ENCODE data around the gene RGCC.

RGCC gene

GRCh38 chr13:41454170-41454569 lies 3.2 kb upstream of the RGCC start:
- no peaks in the 10 kb centered on the region for H3K9me3 ChIP-seq (ENCODE audit: control insufficient read depth, insufficient read depth, low read length)
- H3K27me3 ChIP-seq (ENCODE audit: control insufficient read depth, insufficient read depth, low read length), result peaks cover 58% of the 10 kb centered on the region
- H3K4me1 ChIP-seq (ENCODE audit: control insufficient read depth, insufficient read depth, low read length), result peaks cover 2% of the 10 kb centered on the region
- no peaks in the 10 kb centered on the region for H3K36me3 ChIP-seq (ENCODE audit: control insufficient read depth, insufficient read depth, low read length)
- no peak overlapping the region for H3K9ac ChIP-seq (ENCODE audit: low read depth, low read length)
- H3K4me3 ChIP-seq (ENCODE audit: low read depth, low read length), result no peak overlapping the region

GRCh38 chr13:41455725-41456419 lies 1.5 kb upstream of the RGCC start:
- Histone ChIP-seq H3K4me1 (ENCODE audit: control insufficient read depth, insufficient read depth, low read length) (peaks cover 4% of the 10 kb centered on the region), H3K4me3 (ENCODE audit: low read depth, low read length) (peak overlapping the region; percentile 16), H3K27me3 (ENCODE audit: control insufficient read depth, insufficient read depth, low read length) (peaks cover 71% of the 10 kb centered on the region), H3K9ac (ENCODE audit: low read depth, low read length) (no peak overlapping the region), H3K36me3 (ENCODE audit: control insufficient read depth, insufficient read depth, low read length) (no peaks in the 10 kb centered on the region), H3K9me3 (ENCODE audit: control insufficient read depth, insufficient read depth, low read length) (no peaks in the 10 kb centered on the region)

DNA sequence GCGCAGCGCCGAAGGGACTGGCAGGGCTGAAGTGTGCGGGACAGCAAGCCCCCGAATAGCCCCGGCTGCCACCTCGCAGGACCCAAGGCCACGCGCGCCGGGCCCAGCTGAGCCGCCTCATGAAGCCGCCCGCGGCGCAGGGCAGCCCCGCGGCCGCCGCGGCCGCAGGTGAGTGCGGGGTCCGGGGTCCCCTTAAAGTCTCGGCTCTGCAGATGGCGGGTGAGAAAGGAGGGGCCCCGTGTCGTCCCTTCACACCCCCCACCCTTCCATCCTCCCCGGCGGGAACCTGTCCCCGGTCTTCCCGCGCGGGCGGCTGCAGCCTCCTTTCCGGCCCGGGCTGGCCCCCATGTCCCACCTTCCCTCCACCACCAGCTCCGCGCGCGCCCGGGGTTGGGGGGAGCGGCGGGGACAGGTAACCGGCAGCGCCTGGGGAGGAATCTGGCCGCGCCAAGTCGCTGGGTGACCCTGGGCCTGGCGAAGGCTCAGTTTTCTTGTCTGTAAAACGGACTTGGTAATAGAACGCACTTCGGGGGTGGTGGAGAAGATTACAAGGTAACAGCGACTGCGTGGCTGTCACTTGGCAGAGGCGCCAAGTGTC lies 338 bp downstream of the RGCC start:
- no peaks in the 10 kb centered on the region for H3K9me3 ChIP-seq (ENCODE audit: control insufficient read depth, insufficient read depth, low read length)
- no peaks in the 10 kb centered on the region for H3K36me3 ChIP-seq (ENCODE audit: control insufficient read depth, insufficient read depth, low read length)
- H3K9ac ChIP-seq (ENCODE audit: low read depth, low read length), result no peak overlapping the region
- H3K4me1 ChIP-seq (ENCODE audit: control insufficient read depth, insufficient read depth, low read length), result peaks cover 4% of the 10 kb centered on the region
- peaks cover 71% of the 10 kb centered on the region for H3K27me3 ChIP-seq (ENCODE audit: control insufficient read depth, insufficient read depth, low read length)
- peak overlapping the region; percentile 54 for H3K4me3 ChIP-seq (ENCODE audit: low read depth, low read length)

- H3K27me3 ChIP-seq (ENCODE audit: control insufficient read depth, insufficient read depth, low read length), result peaks cover 74% of the 10 kb centered on the region
- H3K4me1 ChIP-seq (ENCODE audit: control insufficient read depth, insufficient read depth, low read length), result peaks cover 4% of the 10 kb centered on the region
- H3K9me3 ChIP-seq (ENCODE audit: control insufficient read depth, insufficient read depth, low read length), result no peaks in the 10 kb centered on the region
- H3K4me3 ChIP-seq (ENCODE audit: low read depth, low read length), result peak overlapping the region; percentile 54
- H3K9ac ChIP-seq (ENCODE audit: low read depth, low read length), result no peak overlapping the region
- no peaks in the 10 kb centered on the region for H3K36me3 ChIP-seq (ENCODE audit: control insufficient read depth, insufficient read depth, low read length)
These were observed 924 bp downstream of the RGCC start for GRCh38 chr13:41458187-41458760.

DNA sequence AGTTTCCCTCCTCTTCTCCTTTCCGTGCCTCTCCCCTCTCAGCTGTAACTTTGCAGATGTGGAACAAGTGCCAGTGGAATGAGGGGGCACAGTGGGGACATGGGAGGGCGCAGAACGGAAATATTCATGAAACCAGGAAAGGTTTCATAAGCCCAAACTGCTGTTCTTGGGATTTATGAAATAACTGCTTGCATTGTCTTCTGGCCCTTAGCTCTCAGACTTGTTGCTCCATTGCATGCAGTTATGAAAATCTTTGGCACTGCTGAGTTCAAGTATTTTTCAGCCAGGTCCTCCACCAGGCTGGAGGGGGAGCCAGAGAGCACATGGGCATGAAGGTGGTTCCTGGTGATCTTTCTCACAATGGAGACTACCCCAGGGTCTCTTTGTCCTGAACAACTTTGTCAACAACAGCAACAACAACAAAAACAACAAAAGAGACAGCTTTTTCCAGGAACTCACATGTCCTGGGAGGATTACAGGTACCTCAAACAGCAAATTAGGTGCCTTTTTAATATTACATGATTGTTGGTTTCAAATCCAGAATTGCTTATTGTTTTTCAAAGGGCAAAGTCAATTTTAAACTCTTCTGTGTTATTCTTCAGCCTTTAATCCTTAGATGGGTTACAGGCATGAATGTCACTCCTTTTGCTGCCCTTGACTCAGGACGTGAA lies 1.5 kb downstream of the RGCC start:
- Histone ChIP-seq H3K4me3 (ENCODE audit: low read depth, low read length) (peak overlapping the region; percentile 54), H3K36me3 (ENCODE audit: control insufficient read depth, insufficient read depth, low read length) (no peaks in the 10 kb centered on the region), H3K9ac (ENCODE audit: low read depth, low read length) (no peak overlapping the region), H3K4me1 (ENCODE audit: control insufficient read depth, insufficient read depth, low read length) (peaks cover 4% of the 10 kb centered on the region), H3K9me3 (ENCODE audit: control insufficient read depth, insufficient read depth, low read length) (no peaks in the 10 kb centered on the region), H3K27me3 (ENCODE audit: control insufficient read depth, insufficient read depth, low read length) (peaks cover 71% of the 10 kb centered on the region)

DNA sequence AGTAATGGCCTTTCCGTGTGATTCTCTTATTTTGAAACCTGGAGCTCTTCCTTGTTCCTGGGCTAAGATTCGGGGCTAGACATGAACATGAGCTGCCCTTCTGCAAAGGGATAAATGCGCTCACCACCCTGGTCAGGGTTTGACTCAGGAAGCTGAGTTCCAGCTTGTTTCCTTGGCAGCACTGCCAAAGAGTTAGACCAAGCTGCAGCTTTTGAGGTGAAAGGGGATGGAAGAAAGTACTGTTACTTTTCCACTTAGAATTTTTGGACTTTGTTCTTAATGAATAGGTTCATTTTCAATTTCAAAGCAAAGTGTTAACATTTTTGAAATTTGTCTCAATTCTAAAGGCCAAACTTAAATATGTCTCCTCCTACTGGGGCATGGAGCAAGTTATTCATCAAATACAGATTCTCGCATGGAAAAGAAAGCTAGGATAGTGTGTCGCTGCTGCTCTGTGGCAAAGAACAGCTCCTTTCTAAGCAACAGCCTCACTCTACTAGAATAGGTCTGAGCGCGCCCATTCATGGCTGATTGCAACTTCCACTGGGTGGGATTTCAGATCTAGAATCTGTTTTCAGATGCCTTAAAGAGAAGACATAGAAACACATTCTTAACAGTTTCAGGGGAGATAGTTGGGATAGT lies 2.2 kb downstream of the RGCC start:
- no peak overlapping the region for H3K4me3 ChIP-seq (ENCODE audit: low read depth, low read length)

GRCh38 chr13:41460074-41460465 lies 2.7 kb downstream of the RGCC start:
- Histone ChIP-seq H3K36me3 (ENCODE audit: control insufficient read depth, insufficient read depth, low read length) (no peaks in the 10 kb centered on the region), H3K9me3 (ENCODE audit: control insufficient read depth, insufficient read depth, low read length) (no peaks in the 10 kb centered on the region), H3K4me3 (ENCODE audit: low read depth, low read length) (no peak overlapping the region), H3K9ac (ENCODE audit: low read depth, low read length) (no peak overlapping the region), H3K4me1 (ENCODE audit: control insufficient read depth, insufficient read depth, low read length) (peaks cover 4% of the 10 kb centered on the region), H3K27me3 (ENCODE audit: control insufficient read depth, insufficient read depth, low read length) (peaks cover 59% of the 10 kb centered on the region)

More for the DNA sequence above, 2.2 kb downstream of the RGCC start:
- H3K27me3 ChIP-seq (ENCODE audit: control insufficient read depth, insufficient read depth, low read length), result peaks cover 64% of the 10 kb centered on the region
- peaks cover 4% of the 10 kb centered on the region for H3K4me1 ChIP-seq (ENCODE audit: control insufficient read depth, insufficient read depth, low read length)
- no peaks in the 10 kb centered on the region for H3K36me3 ChIP-seq (ENCODE audit: control insufficient read depth, insufficient read depth, low read length)
- H3K9ac ChIP-seq (ENCODE audit: low read depth, low read length), result no peak overlapping the region
- H3K9me3 ChIP-seq (ENCODE audit: control insufficient read depth, insufficient read depth, low read length), result no peaks in the 10 kb centered on the region

DNA sequence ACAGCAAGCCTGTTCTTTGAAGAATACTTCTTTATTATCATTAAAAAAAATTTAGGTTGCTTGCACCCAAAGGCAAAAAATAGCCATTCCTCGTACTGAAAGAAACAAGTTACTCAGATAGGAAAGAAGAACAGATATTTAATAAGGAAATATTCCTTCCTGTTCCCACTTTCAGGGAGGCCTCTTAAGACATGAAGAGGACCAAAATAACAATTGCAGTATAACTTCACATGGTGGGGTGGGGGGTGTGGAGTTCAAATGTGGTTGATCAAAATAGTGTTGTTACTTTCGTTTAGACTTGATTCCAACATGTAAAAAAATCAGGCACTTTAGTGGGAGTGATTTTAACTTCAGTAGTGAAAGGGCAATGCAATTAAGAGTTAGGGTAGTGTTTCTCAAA lies 3.6 kb downstream of the RGCC start:
- H3K4me3 ChIP-seq (ENCODE audit: low read depth, low read length), result no peak overlapping the region
- no peak overlapping the region for H3K9ac ChIP-seq (ENCODE audit: low read depth, low read length)
- no peaks in the 10 kb centered on the region for H3K36me3 ChIP-seq (ENCODE audit: control insufficient read depth, insufficient read depth, low read length)
- H3K27me3 ChIP-seq (ENCODE audit: control insufficient read depth, insufficient read depth, low read length), result peaks cover 50% of the 10 kb centered on the region
- H3K9me3 ChIP-seq (ENCODE audit: control insufficient read depth, insufficient read depth, low read length), result no peaks in the 10 kb centered on the region
- H3K4me1 ChIP-seq (ENCODE audit: control insufficient read depth, insufficient read depth, low read length), result peaks cover 4% of the 10 kb centered on the region

DNA sequence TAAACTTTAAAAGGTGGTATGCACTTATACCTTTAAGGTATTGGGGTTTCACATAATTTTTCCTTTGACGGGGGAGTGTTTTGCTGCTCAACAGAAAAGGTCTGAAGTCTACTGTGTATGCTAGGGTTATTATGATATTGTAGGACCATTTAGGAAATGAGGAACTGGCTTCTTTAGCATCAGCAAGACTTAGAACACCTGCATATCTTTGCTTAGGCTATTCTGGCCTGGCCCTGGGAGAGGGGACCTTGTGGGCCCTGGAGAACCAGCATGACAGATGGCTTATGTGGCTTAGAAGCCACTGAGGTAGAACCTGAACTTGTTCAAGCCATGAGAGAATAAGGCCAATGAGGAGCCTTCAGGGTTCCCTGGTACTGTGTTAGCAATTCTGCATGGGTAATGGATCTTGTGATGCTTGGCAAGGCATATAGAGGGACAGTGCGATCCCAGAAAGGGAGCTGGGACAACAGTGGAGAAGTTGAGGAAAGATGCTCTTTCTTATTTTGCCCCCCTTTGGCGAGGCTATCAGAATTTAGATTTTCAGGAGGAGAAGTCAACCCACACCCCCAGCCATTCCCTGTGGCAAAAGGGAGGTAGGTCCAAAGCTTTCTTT lies 4.3 kb downstream of the RGCC start:
- Histone ChIP-seq H3K27me3 (ENCODE audit: control insufficient read depth, insufficient read depth, low read length) (peaks cover 43% of the 10 kb centered on the region), H3K4me3 (ENCODE audit: low read depth, low read length) (no peak overlapping the region), H3K9me3 (ENCODE audit: control insufficient read depth, insufficient read depth, low read length) (no peaks in the 10 kb centered on the region), H3K36me3 (ENCODE audit: control insufficient read depth, insufficient read depth, low read length) (no peaks in the 10 kb centered on the region), H3K9ac (ENCODE audit: low read depth, low read length) (no peak overlapping the region), H3K4me1 (ENCODE audit: control insufficient read depth, insufficient read depth, low read length) (peaks cover 4% of the 10 kb centered on the region)

GRCh38 chr13:41462427-41462826 lies 5.1 kb downstream of the RGCC start:
- Histone ChIP-seq H3K27me3 (ENCODE audit: control insufficient read depth, insufficient read depth, low read length) (peaks cover 38% of the 10 kb centered on the region), H3K9me3 (ENCODE audit: control insufficient read depth, insufficient read depth, low read length) (no peaks in the 10 kb centered on the region), H3K9ac (ENCODE audit: low read depth, low read length) (no peak overlapping the region), H3K4me1 (ENCODE audit: control insufficient read depth, insufficient read depth, low read length) (peaks cover 4% of the 10 kb centered on the region), H3K4me3 (ENCODE audit: low read depth, low read length) (no peak overlapping the region), H3K36me3 (ENCODE audit: control insufficient read depth, insufficient read depth, low read length) (no peaks in the 10 kb centered on the region)

GRCh38 chr13:41463838-41464602 lies 6.7 kb downstream of the RGCC start:
- no peaks in the 10 kb centered on the region for H3K9me3 ChIP-seq (ENCODE audit: control insufficient read depth, insufficient read depth, low read length)
- no peak overlapping the region for H3K9ac ChIP-seq (ENCODE audit: low read depth, low read length)
- H3K4me3 ChIP-seq (ENCODE audit: low read depth, low read length), result no peak overlapping the region
- H3K36me3 ChIP-seq (ENCODE audit: control insufficient read depth, insufficient read depth, low read length), result no peaks in the 10 kb centered on the region
- peaks cover 22% of the 10 kb centered on the region for H3K27me3 ChIP-seq (ENCODE audit: control insufficient read depth, insufficient read depth, low read length)
- peaks cover 4% of the 10 kb centered on the region for H3K4me1 ChIP-seq (ENCODE audit: control insufficient read depth, insufficient read depth, low read length)
